Type B pancreatic cell (in vitro differentiated cells): ENCODE measurements around the gene DPYSL5. TPM values are rescaled to one million over a fixed set of nuclear protein-coding genes. Genes with fewer than 3 reads are reported as not detected.
A peak's percentile ranks its signal among the peaks of the same experiment; 100 is the strongest.

ENCODE experiments used
- DNase-seq: peaks from one replicate; pipeline ENCODE4 v3.0.0; 2021; ENCODE audit warnings: mixed read lengths; ENCODE audit not compliant: unreplicated experiment; ENCODE audit errors: extremely low spot score
- H3K27ac Mint-ChIP-seq: 2 replicates; pipeline ENCODE4 v1.8.0; 2021; ENCODE audit warnings: mild to moderate bottlenecking, mixed read lengths
- H3K27me3 Mint-ChIP-seq: 2 replicates; pipeline ENCODE4 v1.8.0; 2021; ENCODE audit warnings: mixed read lengths
- H3K36me3 Mint-ChIP-seq: 2 replicates; pipeline ENCODE4 v1.8.0; 2021; ENCODE audit warnings: mixed read lengths
- H3K4me1 Mint-ChIP-seq: one replicate; pipeline ENCODE4 v1.8.0; 2021; ENCODE audit warnings: mixed read lengths; ENCODE audit not compliant: unreplicated experiment
- H3K4me3 Mint-ChIP-seq: 2 replicates; pipeline ENCODE4 v1.8.0; 2021; ENCODE audit warnings: mild to moderate bottlenecking, mixed read lengths
- H3K9me3 Mint-ChIP-seq: 2 replicates; pipeline ENCODE4 v1.8.0; 2021; ENCODE audit warnings: mixed read lengths
- total RNA-seq: library from RNA; stranded (reverse); gene quantifications from 2 replicates; pipeline ENCODE4 v1.2.1, GENCODE V29; 2021; ENCODE audit warnings: low replicate concordance
- TF ChIP-seq, protein P1 (sequence below): fragments of 200-600 bp; sonication (generic); conservative IDR thresholded peaks from 2 replicates; pipeline ENCODE4 v1.5.0; 2021; ENCODE audit warnings: antibody characterized with exemption, mild to moderate bottlenecking

The DPYSL5 gene
- total RNA-seq, 1 donor from 2014 or later, result 51.1 TPM

DNA sequence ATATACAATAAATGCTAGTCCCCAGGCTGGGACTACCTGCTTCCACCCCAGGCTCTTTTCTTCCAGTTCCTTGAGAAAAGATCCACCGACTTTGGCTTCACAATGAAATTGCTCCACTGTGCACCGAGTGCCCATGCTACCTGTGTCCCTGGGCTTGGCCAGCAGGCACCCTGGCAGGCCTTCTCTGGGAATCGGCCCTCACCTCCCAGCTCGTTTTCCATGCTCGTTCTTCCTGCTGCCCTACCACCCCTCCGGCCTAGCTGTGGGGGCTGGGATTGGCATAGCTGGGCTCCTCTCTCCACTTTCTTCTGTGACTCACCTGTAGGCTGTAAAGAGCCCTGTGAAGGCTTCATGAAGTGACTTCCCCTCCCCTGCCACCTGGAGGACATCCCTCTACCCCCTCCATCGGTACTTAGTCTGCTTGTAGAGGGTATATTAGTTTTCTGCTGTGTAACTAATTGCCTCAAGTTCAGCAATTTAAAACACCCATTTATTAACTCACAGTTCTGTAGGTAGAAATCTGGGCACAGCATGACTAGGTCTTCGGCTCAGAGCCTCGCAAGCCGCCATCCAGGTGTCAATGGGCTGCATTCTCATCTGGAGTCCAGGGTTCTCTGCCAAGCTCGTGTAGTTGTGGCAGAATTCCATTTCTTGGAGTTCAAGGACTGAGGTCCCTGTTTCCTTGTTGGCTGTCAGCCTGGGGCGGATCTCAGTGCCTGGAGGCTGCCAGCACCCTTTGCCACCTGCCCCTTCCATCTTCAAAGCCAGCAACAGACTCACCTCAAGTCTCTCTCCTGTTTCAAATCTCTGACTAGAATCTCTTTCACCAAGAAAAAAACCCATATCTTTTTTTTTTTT is 57.6 kb downstream of the DPYSL5 start:
- H3K36me3 Mint-ChIP-seq, result peaks cover 10% of the 10 kb centered on the region
- TF ChIP-seq, protein P1, sequence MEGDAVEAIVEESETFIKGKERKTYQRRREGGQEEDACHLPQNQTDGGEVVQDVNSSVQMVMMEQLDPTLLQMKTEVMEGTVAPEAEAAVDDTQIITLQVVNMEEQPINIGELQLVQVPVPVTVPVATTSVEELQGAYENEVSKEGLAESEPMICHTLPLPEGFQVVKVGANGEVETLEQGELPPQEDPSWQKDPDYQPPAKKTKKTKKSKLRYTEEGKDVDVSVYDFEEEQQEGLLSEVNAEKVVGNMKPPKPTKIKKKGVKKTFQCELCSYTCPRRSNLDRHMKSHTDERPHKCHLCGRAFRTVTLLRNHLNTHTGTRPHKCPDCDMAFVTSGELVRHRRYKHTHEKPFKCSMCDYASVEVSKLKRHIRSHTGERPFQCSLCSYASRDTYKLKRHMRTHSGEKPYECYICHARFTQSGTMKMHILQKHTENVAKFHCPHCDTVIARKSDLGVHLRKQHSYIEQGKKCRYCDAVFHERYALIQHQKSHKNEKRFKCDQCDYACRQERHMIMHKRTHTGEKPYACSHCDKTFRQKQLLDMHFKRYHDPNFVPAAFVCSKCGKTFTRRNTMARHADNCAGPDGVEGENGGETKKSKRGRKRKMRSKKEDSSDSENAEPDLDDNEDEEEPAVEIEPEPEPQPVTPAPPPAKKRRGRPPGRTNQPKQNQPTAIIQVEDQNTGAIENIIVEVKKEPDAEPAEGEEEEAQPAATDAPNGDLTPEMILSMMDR, result no peak

GRCh38 chr2:26907416-26907815 is 59.5 kb downstream of the DPYSL5 start:
- H3K9me3 Mint-ChIP-seq, result no peaks in the 10 kb centered on the region
- DNase-seq, result no peak
- H3K36me3 Mint-ChIP-seq, result peaks cover 10% of the 10 kb centered on the region
- H3K27ac Mint-ChIP-seq, result no peak overlapping the region
- H3K4me3 Mint-ChIP-seq, result no peak overlapping the region
- no peaks in the 10 kb centered on the region for H3K27me3 Mint-ChIP-seq
- TF ChIP-seq, protein P1, result no peak
- H3K4me1 Mint-ChIP-seq, result peaks cover 13% of the 10 kb centered on the region

More for the DNA sequence above, 57.6 kb downstream of the DPYSL5 start:
- Mint-ChIP-seq H3K27ac (no peak overlapping the region), H3K27me3 (no peaks in the 10 kb centered on the region), H3K9me3 (no peaks in the 10 kb centered on the region), H3K4me3 (no peak overlapping the region), H3K4me1 (peaks cover 22% of the 10 kb centered on the region)
- no peak for DNase-seq

DNA sequence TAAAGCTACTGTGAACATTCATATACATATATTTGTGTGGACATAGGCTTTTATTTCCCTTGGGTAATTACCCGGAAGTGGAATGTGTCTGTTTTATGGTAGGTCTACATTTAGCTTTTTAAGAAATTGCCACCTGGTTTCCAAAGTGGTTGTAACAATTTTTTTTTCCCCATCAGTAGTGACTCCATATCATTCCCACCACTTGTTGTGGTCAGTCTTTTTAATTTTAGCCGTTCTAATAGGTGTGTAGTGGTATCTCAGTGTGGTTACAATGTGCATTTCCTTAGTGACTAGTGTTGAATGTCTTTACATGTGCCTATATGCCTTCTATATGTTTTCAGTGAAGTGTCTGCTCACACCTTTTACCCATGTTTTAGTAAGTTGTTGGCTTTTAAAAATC is 62.2 kb downstream of the DPYSL5 start:
- H3K27me3 Mint-ChIP-seq, result peaks cover 8% of the 10 kb centered on the region
- H3K4me3 Mint-ChIP-seq, result no peak overlapping the region
- no peaks in the 10 kb centered on the region for H3K9me3 Mint-ChIP-seq
- TF ChIP-seq, protein P1, result no peak
- no peak for DNase-seq
- peaks cover 10% of the 10 kb centered on the region for H3K36me3 Mint-ChIP-seq
- H3K27ac Mint-ChIP-seq, result no peak overlapping the region
- peaks cover 22% of the 10 kb centered on the region for H3K4me1 Mint-ChIP-seq

DNA sequence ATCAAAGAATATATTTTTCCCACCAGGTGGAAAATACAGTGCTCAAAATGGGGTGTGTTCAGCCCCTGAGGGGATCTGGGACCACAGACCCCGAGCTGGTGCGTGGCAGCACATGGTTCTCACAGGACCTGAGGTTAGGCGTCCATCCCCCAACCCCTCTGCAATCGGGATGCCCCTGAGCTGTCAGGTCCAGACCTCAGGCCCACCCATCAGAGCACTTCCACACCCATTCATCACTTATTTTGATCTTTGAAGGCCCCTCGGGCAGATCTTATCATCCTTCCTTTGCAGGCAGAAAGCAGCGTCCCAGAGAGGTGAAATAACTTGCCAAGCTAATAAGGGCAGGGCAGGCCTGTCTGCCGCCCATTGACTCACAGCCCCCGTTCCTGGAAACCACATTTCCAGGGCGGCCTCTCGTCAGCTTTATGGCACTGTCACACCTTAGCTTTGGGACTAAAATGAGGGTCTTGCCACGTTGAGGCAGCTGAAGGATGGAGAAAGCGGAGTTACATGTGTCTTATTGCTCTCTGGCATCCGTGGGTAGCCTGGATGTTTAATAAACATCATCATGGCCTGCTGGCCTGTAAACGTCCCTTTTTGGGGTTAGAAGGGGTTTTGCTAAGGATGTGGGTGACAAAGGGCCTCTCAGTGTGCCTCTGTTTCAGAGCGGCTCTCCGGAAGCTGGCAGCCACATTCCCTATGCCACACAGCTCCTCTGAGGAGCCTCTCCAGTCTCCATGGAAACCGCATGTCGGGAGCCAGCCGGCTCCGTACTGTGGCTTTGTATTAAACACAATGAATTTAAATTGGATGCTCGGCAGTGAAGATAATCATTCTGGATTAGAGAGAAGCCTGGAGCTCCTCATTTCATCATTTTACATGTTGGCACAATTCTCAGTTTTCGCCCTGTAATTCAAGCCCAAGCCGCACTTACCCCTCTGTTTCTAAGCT is 64.3 kb downstream of the DPYSL5 start:
- no peaks in the 10 kb centered on the region for H3K9me3 Mint-ChIP-seq
- TF ChIP-seq, protein P1, result no peak
- H3K4me3 Mint-ChIP-seq, result peak overlapping the region; percentile 66
- DNase-seq, result no peak
- H3K27ac Mint-ChIP-seq, result no peak overlapping the region
- H3K27me3 Mint-ChIP-seq, result peaks cover 8% of the 10 kb centered on the region
- peaks cover 22% of the 10 kb centered on the region for H3K4me1 Mint-ChIP-seq
- H3K36me3 Mint-ChIP-seq, result peaks cover 10% of the 10 kb centered on the region

- TF ChIP-seq, protein P1, result no peak
- Mint-ChIP-seq H3K27ac (no peak overlapping the region), H3K9me3 (no peaks in the 10 kb centered on the region), H3K4me1 (peaks cover 16% of the 10 kb centered on the region), H3K4me3 (peak overlapping the region; percentile 50), H3K27me3 (peaks cover 8% of the 10 kb centered on the region), H3K36me3 (peaks cover 6% of the 10 kb centered on the region)
- DNase-seq, result no peak
Observed at GRCh38 chr2:26913606-26913998, 65.7 kb downstream of the DPYSL5 start.
